SK-N-SH (cell line): ENCODE results near the gene PAQR3. TPM values are rescaled to one million over a fixed set of nuclear protein-coding genes. Genes with fewer than 3 reads are reported as not detected.

Experiments used
- CTCF ChIA-PET: fragments of 300-600, 350-600 bp; formaldehyde crosslinking; extraction: SDS; loops from one replicate; lab custom pipeline; 2021; lab: Yijun Ruan, JAX
- POLR2A ChIA-PET: fragments of 350-600 bp; sonication (Branson Sonifier 250); formaldehyde crosslinking; extraction: SDS; loops from one replicate; lab custom pipeline; 2020; ENCODE audit warnings: antibody characterized with exemption, inconsistent platforms; lab: Yijun Ruan, JAX
- DNase-seq: peaks from one replicate; pipeline ENCODE4 v3.0.0; 2012
- H2AFZ ChIP-seq: fragments of 200-600 bp; sonication (generic); 2 replicates; pipeline ENCODE4 v1.8.1; 2016; ENCODE audit warnings: antibody characterized with exemption, mild to moderate bottlenecking, low read depth
- H3F3A ChIP-seq: fragments of 200-600 bp; sonication (generic); replicated peaks from 2 replicates; pipeline ENCODE3; 2016; ENCODE audit warnings: antibody characterized with exemption, mild to moderate bottlenecking; ENCODE audit not compliant: insufficient read depth
- H3K27ac ChIP-seq, 2 experiments: fragments of 200-500 bp in 1 of 2; fragments of 200-600 bp in 1 of 2; sonication (Bioruptor generic) in 1 of 2; sonication (generic), shearing (Covaris generic) in 1 of 2; 2 replicates each; pipeline versions ENCODE4 v1.5.1 to v1.6.1; 2014 to 2016; ENCODE audit warnings: low read depth in 2 of 2, inconsistent platforms in 1 of 2, low read length in 1 of 2, mild to moderate bottlenecking in 1 of 2, mixed read lengths in 1 of 2
- H3K27me3 ChIP-seq: fragments of 200-600 bp; sonication (generic), shearing (Covaris generic); 2 replicates; pipeline ENCODE4 v1.6.1; 2016; ENCODE audit warnings: mixed run types; ENCODE audit not compliant: insufficient read depth
- H3K36me3 ChIP-seq, 2 experiments: fragments of 200-500 bp in 1 of 2; fragments of 200-600 bp in 1 of 2; sonication (Bioruptor generic) in 1 of 2; sonication (generic) in 1 of 2; replicated peaks in 1 of 2; 2 replicates each; pipeline versions ENCODE3 to v1.5.1; 2014 to 2016; ENCODE audit warnings: low read length in 1 of 2, mild to moderate bottlenecking in 1 of 2; ENCODE audit not compliant: insufficient read depth in 2 of 2, control insufficient read depth in 1 of 2
- H3K4me1 ChIP-seq, 2 experiments: fragments of 200-500 bp in 1 of 2; fragments of 200-600 bp in 1 of 2; sonication (Bioruptor generic) in 1 of 2; sonication (generic), shearing (Covaris generic) in 1 of 2; 2 replicates each; pipeline versions ENCODE4 v1.5.1 to v1.6.1; 2014 to 2016; ENCODE audit warnings: low read depth in 1 of 2, low read length in 1 of 2, mixed run types in 1 of 2; ENCODE audit not compliant: insufficient read depth in 2 of 2, control insufficient read depth in 1 of 2
- H3K4me2 ChIP-seq: fragments of 200-600 bp; sonication (generic), shearing (Covaris generic); 2 replicates; pipeline ENCODE4 v1.6.1; 2017; ENCODE audit warnings: mixed run types
- H3K4me3 ChIP-seq, 2 experiments: fragments of 200-500 bp in 1 of 2; fragments of 200-600 bp in 1 of 2; sonication (Bioruptor generic) in 1 of 2; sonication (generic), shearing (Covaris generic) in 1 of 2; 2 replicates each; pipeline versions ENCODE4 v1.5.1 to v1.8.1; 2014 to 2016; ENCODE audit warnings: low read depth in 2 of 2, inconsistent platforms in 1 of 2, low read length in 1 of 2, mild to moderate bottlenecking in 1 of 2, mixed read lengths in 1 of 2, moderate library complexity in 1 of 2
- H3K79me2 ChIP-seq: fragments of 200-600 bp; sonication (generic); 2 replicates; pipeline ENCODE4 v1.8.1; 2017; ENCODE audit warnings: mild to moderate bottlenecking; ENCODE audit not compliant: insufficient read depth
- H3K9ac ChIP-seq: fragments of 200-600 bp; sonication (generic); 2 replicates; pipeline ENCODE4 v1.6.1; 2017; ENCODE audit warnings: mixed run types
- H3K9me2 ChIP-seq: fragments of 200-600 bp; sonication (generic); 2 replicates; pipeline ENCODE4 v1.6.1; 2017; ENCODE audit warnings: mixed run types
- H3K9me3 ChIP-seq: fragments of 200-600 bp; sonication (generic); 2 replicates; pipeline ENCODE4 v1.6.1; 2017; ENCODE audit warnings: mixed run types, mild to moderate bottlenecking, moderate library complexity
- H4K20me1 ChIP-seq: fragments of 200-600 bp; sonication (generic); 2 replicates; pipeline ENCODE4 v1.6.1; 2017; ENCODE audit warnings: mild to moderate bottlenecking, mixed run types; ENCODE audit not compliant: insufficient read depth
- CHD2 ChIP-seq: fragments of 150-350 bp; IDR thresholded peaks from 2 replicates; pipeline ENCODE4 v1.6.1; 2018; ENCODE audit warnings: low read length; ENCODE audit not compliant: partially characterized antibody
- ELF1 ChIP-seq: IDR thresholded peaks from 2 replicates; pipeline ENCODE4 v1.4.0; 2012
- EP300 ChIP-seq, 2 experiments: IDR thresholded peaks; 2 replicates each; pipeline versions ENCODE4 v1.4.0 to v1.6.1; 2012; ENCODE audit warnings: borderline replicate concordance in 1 of 2, low read depth in 1 of 2, low read length in 1 of 2
- FOSL2 ChIP-seq: IDR thresholded peaks from 2 replicates; pipeline ENCODE4 v1.4.0; 2012; ENCODE audit warnings: low read depth, mild to moderate bottlenecking, moderate library complexity, borderline replicate concordance
- FOXM1 ChIP-seq: IDR thresholded peaks from 2 replicates; pipeline ENCODE4 v1.4.0; 2012; ENCODE audit warnings: low read depth, mild to moderate bottlenecking
- GATA2 ChIP-seq: sonication (generic); formaldehyde crosslinking; IDR thresholded peaks from 2 replicates; pipeline ENCODE4 v1.5.0; 2020; ENCODE audit warnings: mild to moderate bottlenecking, missing genetic modification reagents
- JUND ChIP-seq: IDR thresholded peaks from 2 replicates; pipeline ENCODE4 v1.4.0; 2012
- MXI1 ChIP-seq: IDR thresholded peaks from 2 replicates; pipeline ENCODE4 v1.6.1; 2012; ENCODE audit warnings: mild to moderate bottlenecking, low read depth, low read length, improper control_type of control experiment
- RAD21 ChIP-seq: IDR thresholded peaks from 2 replicates; pipeline ENCODE4 v1.6.1; 2012; ENCODE audit warnings: mild to moderate bottlenecking, low read length
- RXRA ChIP-seq: IDR thresholded peaks from 2 replicates; pipeline ENCODE4 v1.4.0; 2012; ENCODE audit warnings: low read depth, mild to moderate bottlenecking, borderline replicate concordance
- SIN3A ChIP-seq: IDR thresholded peaks from 2 replicates; pipeline ENCODE4 v1.6.1; 2012; ENCODE audit warnings: low read depth, mild to moderate bottlenecking, low read length, moderate library complexity, borderline replicate concordance
- TAF1 ChIP-seq: IDR thresholded peaks from 2 replicates; pipeline ENCODE4 v1.6.1; 2012; ENCODE audit warnings: low read depth, mild to moderate bottlenecking, low read length, moderate library complexity, borderline replicate concordance
- TEAD4 ChIP-seq: IDR thresholded peaks from 2 replicates; pipeline ENCODE4 v1.4.0; 2012; ENCODE audit warnings: mild to moderate bottlenecking, borderline replicate concordance; ENCODE audit not compliant: insufficient read depth
- YY1 ChIP-seq: IDR thresholded peaks from 2 replicates; pipeline ENCODE4 v1.4.0; 2012; ENCODE audit warnings: low read depth, mild to moderate bottlenecking
- WGBS: methylation state at CpG from one replicate; pipeline ENCODE4 v1.1.6; 2017; ENCODE audit warnings: low lambda C conversion rate; 5-methylcytosine and 5-hydroxymethylcytosine counted together
- polyA plus RNA-seq, 3 experiments: library from polyadenylated mRNA; depleted of rRNA; stranded (reverse); fragments of >200 nt; gene quantifications; 2 replicates each; pipeline ENCODE4 v1.2.3, GENCODE V29; 2012
- TF ChIP-seq, protein P1 (sequence below): IDR thresholded peaks from 2 replicates; pipeline ENCODE4 v1.4.0; 2012; ENCODE audit warnings: low read depth, borderline replicate concordance
- TF ChIP-seq, protein P2 (sequence below): IDR thresholded peaks from 2 replicates; pipeline ENCODE4 v1.4.0; 2012; ENCODE audit warnings: low read depth, borderline replicate concordance
- TF ChIP-seq, protein P3 (sequence below): fragments of 150-350 bp; IDR thresholded peaks from 2 replicates; pipeline ENCODE4 v1.6.1; 2016; ENCODE audit warnings: mild to moderate bottlenecking, low read depth, low read length
- TF ChIP-seq, protein P4 (sequence below): IDR thresholded peaks from 2 replicates; pipeline ENCODE4 v1.6.1; 2012; ENCODE audit warnings: mild to moderate bottlenecking, low read depth, low read length, moderate library complexity
- TF ChIP-seq, protein P5 (sequence below): IDR thresholded peaks from 2 replicates; pipeline ENCODE4 v1.4.0; 2012; ENCODE audit warnings: low read depth
- TF ChIP-seq, protein P6 (sequence below): IDR thresholded peaks from 2 replicates; pipeline ENCODE4; 2012

The PAQR3 gene
- polyA plus RNA-seq, 1 of the 3 experiments (the other 2 are of a cell fraction) = 10.3 TPM

DNA sequence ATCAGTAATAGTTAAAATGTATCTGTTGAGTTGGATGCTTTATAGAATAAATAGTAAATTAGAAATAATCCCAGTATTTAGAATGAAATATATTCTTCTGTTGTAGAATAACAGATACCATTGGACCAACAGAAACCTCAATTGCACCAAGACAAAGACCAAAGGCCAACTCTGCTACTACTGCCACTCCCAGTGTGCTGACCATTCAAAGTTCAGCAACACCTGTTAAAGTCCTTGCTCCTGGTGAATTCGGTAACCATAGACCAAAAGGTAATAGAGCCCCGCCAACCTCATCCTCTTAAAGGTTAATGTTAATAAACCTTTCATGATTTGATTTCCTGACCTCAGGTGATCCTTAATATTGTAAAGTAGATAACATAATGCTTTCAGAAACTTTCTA lies 73.8 kb downstream of the PAQR3 start:
- H3K27me3 ChIP-seq = no peaks in the 10 kb centered on the region
- CTCF ChIA-PET = interaction anchor here (3.3 to 6.3 kb wide), 2 partner anchors 12 to 255 kb away, joined by 41 to 80 read pairs; no protein-coding TSS in a partner anchor
- H3K4me2 ChIP-seq = no peak overlapping the region
- H3F3A ChIP-seq = peaks cover 8% of the 10 kb centered on the region
- H3K36me3 ChIP-seq = peaks cover 18 to 37% of the 10 kb centered on the region in 2 experiments
- no peak for DNase-seq
- H2AFZ ChIP-seq = no peak overlapping the region
- no peak overlapping the region for H3K4me3 ChIP-seq
- POLR2A ChIA-PET = no interaction called here
- no peaks in the 10 kb centered on the region for H3K79me2 ChIP-seq
- H3K4me1 ChIP-seq = no peaks in the 10 kb centered on the region
- no peak overlapping the region for H3K9ac ChIP-seq
- TF ChIP-seq SIN3A (no peak), ELF1 (no peak), MXI1 (no peak), GATA2 (CRISPR knock-in tag) (no peak), TEAD4 (no peak), EP300 (IDR thresholded peaks at IDR 0.05; ENCODE audit: borderline replicate concordance in 1 of 2, low read depth in 1 of 2, low read length in 1 of 2) (no peak), CHD2 (no peak), FOSL2 (no peak), RXRA (no peak), YY1 (no peak), JUND (no peak), TAF1 (no peak), FOXM1 (no peak), RAD21 (no peak)
- TF ChIP-seq, protein P1, sequence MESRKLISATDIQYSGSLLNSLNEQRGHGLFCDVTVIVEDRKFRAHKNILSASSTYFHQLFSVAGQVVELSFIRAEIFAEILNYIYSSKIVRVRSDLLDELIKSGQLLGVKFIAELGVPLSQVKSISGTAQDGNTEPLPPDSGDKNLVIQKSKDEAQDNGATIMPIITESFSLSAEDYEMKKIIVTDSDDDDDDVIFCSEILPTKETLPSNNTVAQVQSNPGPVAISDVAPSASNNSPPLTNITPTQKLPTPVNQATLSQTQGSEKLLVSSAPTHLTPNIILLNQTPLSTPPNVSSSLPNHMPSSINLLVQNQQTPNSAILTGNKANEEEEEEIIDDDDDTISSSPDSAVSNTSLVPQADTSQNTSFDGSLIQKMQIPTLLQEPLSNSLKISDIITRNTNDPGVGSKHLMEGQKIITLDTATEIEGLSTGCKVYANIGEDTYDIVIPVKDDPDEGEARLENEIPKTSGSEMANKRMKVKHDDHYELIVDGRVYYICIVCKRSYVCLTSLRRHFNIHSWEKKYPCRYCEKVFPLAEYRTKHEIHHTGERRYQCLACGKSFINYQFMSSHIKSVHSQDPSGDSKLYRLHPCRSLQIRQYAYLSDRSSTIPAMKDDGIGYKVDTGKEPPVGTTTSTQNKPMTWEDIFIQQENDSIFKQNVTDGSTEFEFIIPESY = no peak
- TF ChIP-seq, protein P2, sequence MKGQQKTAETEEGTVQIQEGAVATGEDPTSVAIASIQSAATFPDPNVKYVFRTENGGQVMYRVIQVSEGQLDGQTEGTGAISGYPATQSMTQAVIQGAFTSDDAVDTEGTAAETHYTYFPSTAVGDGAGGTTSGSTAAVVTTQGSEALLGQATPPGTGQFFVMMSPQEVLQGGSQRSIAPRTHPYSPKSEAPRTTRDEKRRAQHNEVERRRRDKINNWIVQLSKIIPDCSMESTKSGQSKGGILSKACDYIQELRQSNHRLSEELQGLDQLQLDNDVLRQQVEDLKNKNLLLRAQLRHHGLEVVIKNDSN = no peak
- TF ChIP-seq, protein P3, sequence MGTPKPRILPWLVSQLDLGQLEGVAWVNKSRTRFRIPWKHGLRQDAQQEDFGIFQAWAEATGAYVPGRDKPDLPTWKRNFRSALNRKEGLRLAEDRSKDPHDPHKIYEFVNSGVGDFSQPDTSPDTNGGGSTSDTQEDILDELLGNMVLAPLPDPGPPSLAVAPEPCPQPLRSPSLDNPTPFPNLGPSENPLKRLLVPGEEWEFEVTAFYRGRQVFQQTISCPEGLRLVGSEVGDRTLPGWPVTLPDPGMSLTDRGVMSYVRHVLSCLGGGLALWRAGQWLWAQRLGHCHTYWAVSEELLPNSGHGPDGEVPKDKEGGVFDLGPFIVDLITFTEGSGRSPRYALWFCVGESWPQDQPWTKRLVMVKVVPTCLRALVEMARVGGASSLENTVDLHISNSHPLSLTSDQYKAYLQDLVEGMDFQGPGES = no peak
- TF ChIP-seq, protein P4, sequence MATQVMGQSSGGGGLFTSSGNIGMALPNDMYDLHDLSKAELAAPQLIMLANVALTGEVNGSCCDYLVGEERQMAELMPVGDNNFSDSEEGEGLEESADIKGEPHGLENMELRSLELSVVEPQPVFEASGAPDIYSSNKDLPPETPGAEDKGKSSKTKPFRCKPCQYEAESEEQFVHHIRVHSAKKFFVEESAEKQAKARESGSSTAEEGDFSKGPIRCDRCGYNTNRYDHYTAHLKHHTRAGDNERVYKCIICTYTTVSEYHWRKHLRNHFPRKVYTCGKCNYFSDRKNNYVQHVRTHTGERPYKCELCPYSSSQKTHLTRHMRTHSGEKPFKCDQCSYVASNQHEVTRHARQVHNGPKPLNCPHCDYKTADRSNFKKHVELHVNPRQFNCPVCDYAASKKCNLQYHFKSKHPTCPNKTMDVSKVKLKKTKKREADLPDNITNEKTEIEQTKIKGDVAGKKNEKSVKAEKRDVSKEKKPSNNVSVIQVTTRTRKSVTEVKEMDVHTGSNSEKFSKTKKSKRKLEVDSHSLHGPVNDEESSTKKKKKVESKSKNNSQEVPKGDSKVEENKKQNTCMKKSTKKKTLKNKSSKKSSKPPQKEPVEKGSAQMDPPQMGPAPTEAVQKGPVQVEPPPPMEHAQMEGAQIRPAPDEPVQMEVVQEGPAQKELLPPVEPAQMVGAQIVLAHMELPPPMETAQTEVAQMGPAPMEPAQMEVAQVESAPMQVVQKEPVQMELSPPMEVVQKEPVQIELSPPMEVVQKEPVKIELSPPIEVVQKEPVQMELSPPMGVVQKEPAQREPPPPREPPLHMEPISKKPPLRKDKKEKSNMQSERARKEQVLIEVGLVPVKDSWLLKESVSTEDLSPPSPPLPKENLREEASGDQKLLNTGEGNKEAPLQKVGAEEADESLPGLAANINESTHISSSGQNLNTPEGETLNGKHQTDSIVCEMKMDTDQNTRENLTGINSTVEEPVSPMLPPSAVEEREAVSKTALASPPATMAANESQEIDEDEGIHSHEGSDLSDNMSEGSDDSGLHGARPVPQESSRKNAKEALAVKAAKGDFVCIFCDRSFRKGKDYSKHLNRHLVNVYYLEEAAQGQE = no peak
- TF ChIP-seq, protein P5, sequence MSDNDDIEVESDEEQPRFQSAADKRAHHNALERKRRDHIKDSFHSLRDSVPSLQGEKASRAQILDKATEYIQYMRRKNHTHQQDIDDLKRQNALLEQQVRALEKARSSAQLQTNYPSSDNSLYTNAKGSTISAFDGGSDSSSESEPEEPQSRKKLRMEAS = no peak
- TF ChIP-seq, protein P6, sequence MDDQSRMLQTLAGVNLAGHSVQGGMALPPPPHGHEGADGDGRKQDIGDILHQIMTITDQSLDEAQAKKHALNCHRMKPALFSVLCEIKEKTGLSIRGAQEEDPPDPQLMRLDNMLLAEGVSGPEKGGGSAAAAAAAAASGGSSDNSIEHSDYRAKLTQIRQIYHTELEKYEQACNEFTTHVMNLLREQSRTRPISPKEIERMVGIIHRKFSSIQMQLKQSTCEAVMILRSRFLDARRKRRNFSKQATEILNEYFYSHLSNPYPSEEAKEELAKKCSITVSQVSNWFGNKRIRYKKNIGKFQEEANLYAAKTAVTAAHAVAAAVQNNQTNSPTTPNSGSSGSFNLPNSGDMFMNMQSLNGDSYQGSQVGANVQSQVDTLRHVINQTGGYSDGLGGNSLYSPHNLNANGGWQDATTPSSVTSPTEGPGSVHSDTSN = no peak
- no peak overlapping the region for H3K27ac ChIP-seq
- no peaks in the 10 kb centered on the region for H4K20me1 ChIP-seq
- no peaks in the 10 kb centered on the region for H3K9me3 ChIP-seq
- WGBS = 94% methylated on average over 2 of the region's 2 CpGs
- H3K9me2 ChIP-seq = no peaks in the 10 kb centered on the region
